Sigmoid colon (tissue), 4 donors: ENCODE data around the gene RBBP8.

ENCODE experiments used
- CTCF ChIP-seq, 4 experiments: fragments of 450-650 bp in 3 of 4; fragments of 200-600 bp in 1 of 4; IDR thresholded peaks; one replicate each; pipeline ENCODE4 v1.5.1; 2016 to 2019; ENCODE audit warnings: antibody characterized with exemption in 4 of 4, mild to moderate bottlenecking in 3 of 4, moderate library complexity in 2 of 4
- EP300 ChIP-seq, 4 donors: sonication (generic); formaldehyde crosslinking; IDR thresholded peaks; one replicate each; pipeline ENCODE4 v1.6.1; 2017; ENCODE audit warnings: antibody characterized with exemption in 4 of 4

- no peak for TF ChIP-seq CTCF (IDR thresholded peaks at IDR 0.05)
- no peak for TF ChIP-seq EP300 (IDR thresholded peaks at IDR 0.05)
Measured at GRCh38 chr18:23049698-23050373, 116.7 kb downstream of the RBBP8 start.
